ENCODE measurements around the gene SLC4A5. TPM values are rescaled to one million over a fixed set of nuclear protein-coding genes. Genes with fewer than 3 reads are reported as not detected.
A peak's percentile ranks its signal among the peaks of the same experiment; 100 is the strongest.
"Not testable (repeated sequence)": the region's sequence is repeated elsewhere in the genome, so short reads cannot be mapped to it uniquely, and the experiment has no call there.

The SLC4A5 gene
- total RNA-seq, 3 donors from 2014 or later: 2.1 to 9.2 (median 6.2) TPM

DNA sequence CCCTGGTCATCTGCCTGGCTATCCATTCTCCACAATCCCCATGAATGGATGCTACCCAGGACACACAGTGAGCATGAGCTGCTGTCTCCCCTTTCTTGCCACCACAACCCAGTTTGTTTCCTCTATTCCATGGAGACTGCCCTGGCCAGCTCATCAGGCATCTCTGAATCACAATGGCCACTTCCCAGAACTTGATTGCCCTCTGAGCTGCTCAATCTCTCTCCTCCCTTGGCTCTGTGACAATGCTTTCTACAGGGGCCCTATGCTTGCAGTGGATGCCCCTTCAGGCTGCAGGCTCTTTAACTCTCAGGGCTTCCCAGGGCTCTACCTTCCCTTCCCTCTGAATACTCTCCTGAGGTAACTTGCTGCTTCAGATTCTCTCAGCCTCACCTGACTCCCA is 14.4 kb upstream of the SLC4A5 start:
- intact Hi-C loops (cut with DNase I; ENCODE audit: low total_unique reads): no loop called here
- Histone ChIP-seq H3K9me3 (no peaks in the 10 kb centered on the region), H3K36me3 (peaks cover 15% of the 10 kb centered on the region), H3K27me3 (no peaks in the 10 kb centered on the region), H3K27ac (no peak overlapping the region), H3K4me1 (no peaks in the 10 kb centered on the region), H3K4me3 (no peak overlapping the region)
- no peak for DNase-seq (ENCODE audit: low spot score in 2 of 2)
- TF ChIP-seq, protein P1, sequence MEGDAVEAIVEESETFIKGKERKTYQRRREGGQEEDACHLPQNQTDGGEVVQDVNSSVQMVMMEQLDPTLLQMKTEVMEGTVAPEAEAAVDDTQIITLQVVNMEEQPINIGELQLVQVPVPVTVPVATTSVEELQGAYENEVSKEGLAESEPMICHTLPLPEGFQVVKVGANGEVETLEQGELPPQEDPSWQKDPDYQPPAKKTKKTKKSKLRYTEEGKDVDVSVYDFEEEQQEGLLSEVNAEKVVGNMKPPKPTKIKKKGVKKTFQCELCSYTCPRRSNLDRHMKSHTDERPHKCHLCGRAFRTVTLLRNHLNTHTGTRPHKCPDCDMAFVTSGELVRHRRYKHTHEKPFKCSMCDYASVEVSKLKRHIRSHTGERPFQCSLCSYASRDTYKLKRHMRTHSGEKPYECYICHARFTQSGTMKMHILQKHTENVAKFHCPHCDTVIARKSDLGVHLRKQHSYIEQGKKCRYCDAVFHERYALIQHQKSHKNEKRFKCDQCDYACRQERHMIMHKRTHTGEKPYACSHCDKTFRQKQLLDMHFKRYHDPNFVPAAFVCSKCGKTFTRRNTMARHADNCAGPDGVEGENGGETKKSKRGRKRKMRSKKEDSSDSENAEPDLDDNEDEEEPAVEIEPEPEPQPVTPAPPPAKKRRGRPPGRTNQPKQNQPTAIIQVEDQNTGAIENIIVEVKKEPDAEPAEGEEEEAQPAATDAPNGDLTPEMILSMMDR (IDR thresholded peaks at IDR 0.05): no peak
- TF ChIP-seq POLR2AphosphoS5 (IDR thresholded peaks at IDR 0.05): no peak
- no peak for TF ChIP-seq POLR2A (IDR thresholded peaks at IDR 0.05)

DNA sequence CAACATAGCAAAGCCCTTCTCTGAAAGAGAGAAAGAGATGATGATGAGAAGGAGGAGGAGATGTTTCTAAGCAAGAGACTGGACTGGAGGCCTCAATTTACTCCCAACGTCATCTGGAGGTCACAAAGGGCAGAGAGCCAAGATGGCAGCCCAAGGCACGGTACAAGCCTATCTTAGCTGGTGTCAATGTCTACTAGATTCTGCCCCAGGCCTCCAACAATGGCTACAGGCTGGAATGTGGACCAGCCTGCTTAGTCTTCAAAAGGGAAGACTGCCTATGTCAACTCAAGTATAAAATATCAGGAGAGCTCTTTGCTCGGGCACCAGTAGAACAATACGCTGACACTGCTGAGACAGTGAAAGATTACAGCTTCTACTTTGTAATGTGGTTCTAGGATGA is 6.7 kb upstream of the SLC4A5 start:
- DNase-seq (ENCODE audit: low spot score in 2 of 2): no peak
- H3K36me3 ChIP-seq: no peaks in the 10 kb centered on the region
- H3K27ac ChIP-seq: no peak overlapping the region
- no peaks in the 10 kb centered on the region for H3K4me1 ChIP-seq
- H3K27me3 ChIP-seq: no peaks in the 10 kb centered on the region
- TF ChIP-seq POLR2A (IDR thresholded peaks at IDR 0.05) (no peak), POLR2AphosphoS5 (IDR thresholded peaks at IDR 0.05) (no peak)
- TF ChIP-seq, protein P1 (IDR thresholded peaks at IDR 0.05): no peak
- intact Hi-C loops (cut with DNase I; ENCODE audit: low total_unique reads): loop anchor here (10.0 kb wide), 1 partner anchor 545 kb away; no protein-coding TSS in a partner anchor
- H3K9me3 ChIP-seq: no peaks in the 10 kb centered on the region
- H3K4me3 ChIP-seq: no peak overlapping the region

DNA sequence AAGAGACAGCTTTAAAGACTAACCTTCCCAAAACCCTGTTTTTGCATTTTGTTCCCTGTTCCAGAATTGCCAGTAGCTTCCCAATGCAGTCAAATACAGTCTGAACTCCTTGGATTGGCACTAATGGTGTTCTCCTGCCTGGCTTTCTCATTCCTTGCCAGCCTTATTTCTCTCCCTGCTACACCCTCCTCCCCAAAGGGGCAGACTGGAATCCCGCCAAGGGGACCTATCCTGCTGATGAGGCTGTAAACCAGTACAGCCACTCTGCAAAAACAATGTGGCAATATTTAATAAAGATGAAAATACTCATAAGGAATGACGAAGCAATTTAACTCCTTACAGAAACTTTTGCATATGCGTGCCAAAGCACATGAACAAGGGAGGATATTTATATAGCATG is 4.5 kb upstream of the SLC4A5 start:
- TF ChIP-seq POLR2A (IDR thresholded peaks at IDR 0.05) (no peak), POLR2AphosphoS5 (IDR thresholded peaks at IDR 0.05) (no peak)
- TF ChIP-seq, protein P1 (IDR thresholded peaks at IDR 0.05): no peak
- Histone ChIP-seq H3K36me3 (no peaks in the 10 kb centered on the region), H3K27ac (peak overlapping the region in 1 of 2 donors; percentile 48), H3K27me3 (no peaks in the 10 kb centered on the region), H3K4me1 (no peaks in the 10 kb centered on the region), H3K4me3 (no peak overlapping the region), H3K9me3 (no peaks in the 10 kb centered on the region)
- intact Hi-C loops (cut with DNase I; ENCODE audit: low total_unique reads): loop anchor here (10.0 kb wide), 1 partner anchor 547 kb away; no protein-coding TSS in a partner anchor
- DNase-seq (ENCODE audit: low spot score in 2 of 2): no peak

DNA sequence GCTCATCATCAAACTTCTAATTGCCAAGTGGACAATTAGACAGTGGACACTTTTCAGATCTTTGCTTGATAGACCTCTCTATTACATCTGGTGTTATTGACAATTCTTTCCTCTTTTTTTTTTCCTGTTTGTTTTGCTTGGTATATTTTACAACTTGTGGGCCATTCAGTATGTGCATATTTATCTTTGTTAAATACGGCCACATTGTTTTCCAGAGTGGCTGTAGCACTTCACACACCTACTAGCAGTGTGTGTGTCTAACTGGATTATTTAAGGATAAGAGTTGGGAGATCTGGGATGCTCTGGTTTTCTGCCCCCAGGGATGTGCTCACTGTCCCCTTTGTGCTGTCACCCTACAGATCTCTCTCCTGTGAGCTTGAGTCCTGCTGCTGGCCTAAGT is 4.1 kb upstream of the SLC4A5 start:
- Histone ChIP-seq H3K27me3 (no peaks in the 10 kb centered on the region), H3K36me3 (no peaks in the 10 kb centered on the region), H3K27ac (peak overlapping the region in 1 of 2 donors; percentile 48), H3K9me3 (no peaks in the 10 kb centered on the region), H3K4me1 (no peaks in the 10 kb centered on the region), H3K4me3 (no peak overlapping the region)
- TF ChIP-seq, protein P1 (IDR thresholded peaks at IDR 0.05): no peak
- no peak for TF ChIP-seq POLR2A (IDR thresholded peaks at IDR 0.05)
- TF ChIP-seq POLR2AphosphoS5 (IDR thresholded peaks at IDR 0.05): no peak
- intact Hi-C loops (cut with DNase I; ENCODE audit: low total_unique reads): loop anchor here (10.0 kb wide), 1 partner anchor 547 kb away; no protein-coding TSS in a partner anchor
- no peak for DNase-seq (ENCODE audit: low spot score in 2 of 2)

DNA sequence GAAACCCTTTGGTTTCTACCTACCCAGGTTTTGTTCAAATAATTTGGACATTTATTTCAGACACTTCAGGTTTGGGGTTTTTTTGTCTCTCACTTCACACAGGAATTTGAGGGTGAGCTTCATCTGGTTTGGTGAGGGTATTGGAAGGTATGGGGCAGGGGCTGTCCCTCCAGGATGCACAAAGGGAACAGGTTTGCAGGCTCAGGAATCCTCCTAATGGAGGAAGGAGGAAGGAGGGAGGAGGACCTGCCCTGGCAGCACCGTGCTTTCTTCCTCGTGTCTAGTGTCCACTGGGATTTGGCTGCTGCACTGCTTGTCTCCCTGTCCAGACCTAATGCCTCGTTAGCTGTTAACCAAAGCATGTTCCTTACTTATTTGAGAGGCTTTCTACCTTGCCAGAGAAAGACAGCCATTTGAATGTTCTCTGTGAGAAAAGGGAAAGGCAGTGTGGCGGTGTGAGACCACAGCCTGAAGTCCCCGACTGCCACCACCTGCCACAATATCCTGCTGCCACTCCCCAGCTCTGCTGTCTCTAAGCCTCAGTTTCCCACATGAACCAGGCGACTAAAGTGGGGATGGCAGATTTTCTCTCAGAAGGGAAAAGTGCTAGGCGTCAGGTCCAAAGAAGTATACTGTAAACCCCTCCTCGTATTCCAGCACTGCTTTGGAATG is 2.2 kb upstream of the SLC4A5 start:
- intact Hi-C loops (cut with DNase I; ENCODE audit: low total_unique reads): loop anchor here (10.0 kb wide), 1 partner anchor 549 kb away; no protein-coding TSS in a partner anchor
- Histone ChIP-seq H3K27ac (no peak overlapping the region), H3K9me3 (no peaks in the 10 kb centered on the region), H3K36me3 (no peaks in the 10 kb centered on the region), H3K4me1 (no peaks in the 10 kb centered on the region), H3K27me3 (no peaks in the 10 kb centered on the region), H3K4me3 (no peak overlapping the region)
- no peak for DNase-seq (ENCODE audit: low spot score in 2 of 2)
- TF ChIP-seq, protein P1 (IDR thresholded peaks at IDR 0.05): no peak
- no peak for TF ChIP-seq POLR2AphosphoS5 (IDR thresholded peaks at IDR 0.05)
- TF ChIP-seq POLR2A (IDR thresholded peaks at IDR 0.05): no peak

DNA sequence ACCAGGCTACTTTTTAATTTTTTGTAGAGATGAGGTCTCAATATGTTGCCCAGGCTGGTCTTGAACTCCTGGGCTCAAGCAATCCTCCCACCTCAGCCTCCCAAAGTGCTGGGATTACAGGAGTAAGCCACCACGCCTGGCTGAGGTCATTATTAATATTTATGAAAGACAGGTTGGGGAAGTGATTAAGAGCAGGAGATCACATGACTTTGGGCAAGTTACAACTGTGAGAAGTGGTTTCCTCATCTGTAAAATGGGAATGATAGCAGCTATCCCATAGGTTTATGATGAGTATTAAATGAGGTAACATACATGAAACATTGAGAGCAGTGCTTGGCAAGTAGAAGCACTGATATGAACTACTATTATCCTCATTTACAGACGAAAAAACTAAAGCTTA is 7.0 kb downstream of the SLC4A5 start:
- H3K27ac ChIP-seq; H3K27me3 ChIP-seq; H3K4me3 ChIP-seq; DNase-seq (ENCODE audit: low spot score in 2 of 2); intact Hi-C loops (cut with DNase I; ENCODE audit: low total_unique reads); H3K4me1 ChIP-seq; H3K9me3 ChIP-seq; H3K36me3 ChIP-seq: not testable (repeated sequence)
